ENCODE measurements around the gene RIPK4. TPM values are rescaled to one million over a fixed set of nuclear protein-coding genes. Genes with fewer than 3 reads are reported as not detected.

RIPK4 gene
- total RNA-seq, 1 experiment from 2014 or later: 16.0 TPM

- BruUV-seq (replicated peaks): no TSS peak
- H3K9me3 ChIP-seq (ENCODE audit: low read depth, low read length, poor library complexity, severe bottlenecking): no peaks in the 10 kb centered on the region
- no peak for DNase-seq (ENCODE audit: low spot score)
- POLR2A ChIA-PET (ENCODE audit: low non-redundant PET): no interaction called here
- H3K4me1 ChIP-seq (ENCODE audit: insufficient read depth, low read length, poor library complexity, severe bottlenecking): no peaks in the 10 kb centered on the region
- no peak overlapping the region for H3K4me3 ChIP-seq (ENCODE audit: low read depth, low read length, poor library complexity, severe bottlenecking)
- H3K27ac ChIP-seq (ENCODE audit: low read depth, low read length, poor library complexity, severe bottlenecking): no peak overlapping the region
- no peaks in the 10 kb centered on the region for H3K27me3 ChIP-seq (replicated peaks; ENCODE audit: insufficient read depth, low read depth, low read length, poor library complexity)
- no peaks in the 10 kb centered on the region for H3K36me3 ChIP-seq (ENCODE audit: insufficient read depth, low read length, poor library complexity, severe bottlenecking)
- TF ChIP-seq, protein P1, sequence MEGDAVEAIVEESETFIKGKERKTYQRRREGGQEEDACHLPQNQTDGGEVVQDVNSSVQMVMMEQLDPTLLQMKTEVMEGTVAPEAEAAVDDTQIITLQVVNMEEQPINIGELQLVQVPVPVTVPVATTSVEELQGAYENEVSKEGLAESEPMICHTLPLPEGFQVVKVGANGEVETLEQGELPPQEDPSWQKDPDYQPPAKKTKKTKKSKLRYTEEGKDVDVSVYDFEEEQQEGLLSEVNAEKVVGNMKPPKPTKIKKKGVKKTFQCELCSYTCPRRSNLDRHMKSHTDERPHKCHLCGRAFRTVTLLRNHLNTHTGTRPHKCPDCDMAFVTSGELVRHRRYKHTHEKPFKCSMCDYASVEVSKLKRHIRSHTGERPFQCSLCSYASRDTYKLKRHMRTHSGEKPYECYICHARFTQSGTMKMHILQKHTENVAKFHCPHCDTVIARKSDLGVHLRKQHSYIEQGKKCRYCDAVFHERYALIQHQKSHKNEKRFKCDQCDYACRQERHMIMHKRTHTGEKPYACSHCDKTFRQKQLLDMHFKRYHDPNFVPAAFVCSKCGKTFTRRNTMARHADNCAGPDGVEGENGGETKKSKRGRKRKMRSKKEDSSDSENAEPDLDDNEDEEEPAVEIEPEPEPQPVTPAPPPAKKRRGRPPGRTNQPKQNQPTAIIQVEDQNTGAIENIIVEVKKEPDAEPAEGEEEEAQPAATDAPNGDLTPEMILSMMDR (conservative IDR thresholded peaks at IDR 0.05; ENCODE audit: low read depth, low read length): no peak
- TF ChIP-seq EZH2 (IDR thresholded peaks at IDR 0.05; ENCODE audit: borderline replicate concordance, low read depth, low read length, poor library complexity, severe bottlenecking): no peak
- CTCF ChIA-PET: no interaction called here
- intact Hi-C loops (cut with micrococcal nuclease; ENCODE audit: unreplicated experiment): no loop called here
These were observed 46.6 kb downstream of the RIPK4 start for GRCh38 chr21:41720250-41720649.

- CTCF ChIA-PET: no interaction called here
These were observed 47.2 kb downstream of the RIPK4 start for GRCh38 chr21:41719691-41720090.

DNA sequence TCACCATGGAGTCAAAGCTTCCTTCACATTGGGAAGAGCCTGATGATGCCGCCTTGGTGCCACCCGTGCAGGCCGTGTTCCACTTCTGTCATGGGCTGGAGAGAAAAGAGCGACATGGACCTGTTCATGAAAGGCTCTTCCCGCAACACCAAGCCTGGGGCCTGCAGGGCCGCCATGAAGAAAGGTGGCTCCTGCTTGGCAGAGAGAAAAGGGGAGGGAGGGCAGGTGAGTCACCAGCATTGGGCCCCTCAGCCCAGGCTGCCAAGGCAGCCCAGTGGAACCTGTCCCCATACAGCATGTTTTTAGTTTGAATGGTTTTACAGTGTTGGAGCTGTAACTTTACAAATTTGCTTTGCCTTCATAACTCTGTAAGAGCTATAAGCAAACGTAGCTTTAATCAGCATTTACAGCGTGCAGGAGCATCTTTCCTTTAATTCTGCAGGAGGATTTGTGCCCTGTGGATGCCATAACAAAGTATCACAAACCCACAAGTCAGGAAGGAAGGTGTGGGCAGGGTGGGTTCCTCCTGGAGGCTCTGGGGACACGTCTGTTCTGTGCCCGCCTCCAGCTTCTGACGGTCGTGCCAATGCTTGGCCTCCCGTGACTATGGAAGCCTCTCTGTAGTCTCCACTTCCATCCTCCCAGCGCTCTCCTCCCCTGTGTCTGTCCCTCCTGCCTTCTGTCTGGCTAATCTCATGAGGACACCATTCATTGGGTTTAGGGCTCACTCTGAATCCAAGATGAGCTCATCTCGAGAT is 49.1 kb downstream of the RIPK4 start:
- H3K27ac ChIP-seq (ENCODE audit: low read depth, low read length, poor library complexity, severe bottlenecking): no peak overlapping the region
- intact Hi-C loops (cut with micrococcal nuclease; ENCODE audit: unreplicated experiment): no loop called here
- POLR2A ChIA-PET (ENCODE audit: low non-redundant PET): no interaction called here
- no peaks in the 10 kb centered on the region for H3K4me1 ChIP-seq (ENCODE audit: insufficient read depth, low read length, poor library complexity, severe bottlenecking)
- H3K9me3 ChIP-seq (ENCODE audit: low read depth, low read length, poor library complexity, severe bottlenecking): no peaks in the 10 kb centered on the region
- no peak for DNase-seq (ENCODE audit: low spot score)
- TF ChIP-seq EZH2 (IDR thresholded peaks at IDR 0.05; ENCODE audit: borderline replicate concordance, low read depth, low read length, poor library complexity, severe bottlenecking): no peak
- TF ChIP-seq, protein P1 (conservative IDR thresholded peaks at IDR 0.05; ENCODE audit: low read depth, low read length): no peak
- CTCF ChIA-PET: no interaction called here
- BruUV-seq (replicated peaks): no TSS peak
- H3K27me3 ChIP-seq (replicated peaks; ENCODE audit: insufficient read depth, low read depth, low read length, poor library complexity): no peaks in the 10 kb centered on the region
- no peak overlapping the region for H3K4me3 ChIP-seq (ENCODE audit: low read depth, low read length, poor library complexity, severe bottlenecking)
- no peaks in the 10 kb centered on the region for H3K36me3 ChIP-seq (ENCODE audit: insufficient read depth, low read length, poor library complexity, severe bottlenecking)

More at GRCh38 chr21:41719691-41720090, 47.2 kb downstream of the RIPK4 start:
- no peaks in the 10 kb centered on the region for H3K9me3 ChIP-seq (ENCODE audit: low read depth, low read length, poor library complexity, severe bottlenecking)
- TF ChIP-seq, protein P1 (conservative IDR thresholded peaks at IDR 0.05; ENCODE audit: low read depth, low read length): no peak
- TF ChIP-seq EZH2 (IDR thresholded peaks at IDR 0.05; ENCODE audit: borderline replicate concordance, low read depth, low read length, poor library complexity, severe bottlenecking): no peak
- intact Hi-C loops (cut with micrococcal nuclease; ENCODE audit: unreplicated experiment): no loop called here
- no peaks in the 10 kb centered on the region for H3K4me1 ChIP-seq (ENCODE audit: insufficient read depth, low read length, poor library complexity, severe bottlenecking)
- H3K27ac ChIP-seq (ENCODE audit: low read depth, low read length, poor library complexity, severe bottlenecking): no peak overlapping the region
- DNase-seq (ENCODE audit: low spot score): no peak
- BruUV-seq (replicated peaks): no TSS peak
- H3K27me3 ChIP-seq (replicated peaks; ENCODE audit: insufficient read depth, low read depth, low read length, poor library complexity): no peaks in the 10 kb centered on the region
- H3K36me3 ChIP-seq (ENCODE audit: insufficient read depth, low read length, poor library complexity, severe bottlenecking): no peaks in the 10 kb centered on the region
- POLR2A ChIA-PET (ENCODE audit: low non-redundant PET): no interaction called here
- H3K4me3 ChIP-seq (ENCODE audit: low read depth, low read length, poor library complexity, severe bottlenecking): no peak overlapping the region
